GM12878 (cell line): ENCODE data around the gene CDH4.

ENCODE experiments used
- ATF3 ChIP-seq: IDR thresholded peaks from 2 replicates; pipeline ENCODE4 v1.6.1; 2011; ENCODE audit warnings: low read depth, mild to moderate bottlenecking, low read length, moderate library complexity, borderline replicate concordance; ENCODE audit errors: extremely low read depth
- TAF1 ChIP-seq: IDR thresholded peaks from 2 replicates; pipeline ENCODE4 v1.6.1; 2011; ENCODE audit warnings: mild to moderate bottlenecking, low read depth, low read length, borderline replicate concordance

- TF ChIP-seq ATF3 (no peak), TAF1 (no peak)
Measured at GRCh38 chr20:61422636-61423425, 170.8 kb downstream of the CDH4 start.
